Activated T-helper 17 cell treated with anti-CD3 and anti-CD28 coated beads, Interleukin-2, amount 50 U/mL, for 72 hours (primary cell): ENCODE data around the gene RBM4. TPM values are rescaled to one million over a fixed set of nuclear protein-coding genes. Genes with fewer than 3 reads are reported as not detected.

Experiments
- ATAC-seq: fragments of 150-1000 bp; cut with Tn5 transposase; replicated peaks from 2 replicates; pipeline ENCODE4 v1.10.0; 2021; ENCODE audit warnings: mild to moderate bottlenecking, moderate library complexity
- H3K27ac Mint-ChIP-seq: one replicate; pipeline ENCODE4 v1.8.0; 2022; ENCODE audit warnings: mixed read lengths
- H3K27me3 Mint-ChIP-seq: one replicate; pipeline ENCODE4 v1.8.0; 2022; ENCODE audit warnings: mixed read lengths
- H3K36me3 Mint-ChIP-seq: one replicate; pipeline ENCODE4 v1.8.0; 2022; ENCODE audit warnings: low read depth, mild to moderate bottlenecking, mixed read lengths
- H3K4me1 Mint-ChIP-seq: one replicate; pipeline ENCODE4 v1.8.0; 2022; ENCODE audit warnings: mixed read lengths
- H3K4me3 Mint-ChIP-seq: one replicate; pipeline ENCODE4 v1.8.0; 2022; ENCODE audit warnings: mild to moderate bottlenecking, mixed read lengths
- H3K9me3 Mint-ChIP-seq: one replicate; pipeline ENCODE4 v1.8.0; 2022; ENCODE audit warnings: mixed read lengths
- total RNA-seq, 2 donors: library from RNA; stranded (reverse); gene quantifications; one replicate each; pipeline ENCODE4 v1.2.3, GENCODE V29; 2022

Gene RBM4
- total RNA-seq, 2 donors from 2014 or later = 92.4 to 94.0 TPM

GRCh38 chr11:66653123-66653522, 14.6 kb downstream of the RBM4 start:
- H3K4me1 Mint-ChIP-seq = peaks cover 10% of the 10 kb centered on the region
- H3K27ac Mint-ChIP-seq = peak overlapping the region; percentile 16
- H3K36me3 Mint-ChIP-seq = peaks cover 95% of the 10 kb centered on the region
- H3K9me3 Mint-ChIP-seq = no peaks in the 10 kb centered on the region
- H3K27me3 Mint-ChIP-seq = no peaks in the 10 kb centered on the region
- peak; percentile 74 for ATAC-seq
- H3K4me3 Mint-ChIP-seq = no peak overlapping the region

GRCh38 chr11:66659763-66660162, 21.3 kb downstream of the RBM4 start:
- no peaks in the 10 kb centered on the region for H3K9me3 Mint-ChIP-seq
- H3K4me3 Mint-ChIP-seq = no peak overlapping the region
- no peaks in the 10 kb centered on the region for H3K27me3 Mint-ChIP-seq
- H3K4me1 Mint-ChIP-seq = peaks cover 5% of the 10 kb centered on the region
- no peak for ATAC-seq
- H3K36me3 Mint-ChIP-seq = peaks cover 93% of the 10 kb centered on the region
- peak overlapping the region; percentile 34 for H3K27ac Mint-ChIP-seq

GRCh38 chr11:66663741-66664296, 25.3 kb downstream of the RBM4 start:
- Mint-ChIP-seq H3K9me3 (no peaks in the 10 kb centered on the region), H3K4me3 (no peak overlapping the region), H3K36me3 (peaks cover 95% of the 10 kb centered on the region), H3K27ac (no peak overlapping the region), H3K27me3 (no peaks in the 10 kb centered on the region), H3K4me1 (peaks cover 10% of the 10 kb centered on the region)
- no peak for ATAC-seq

GRCh38 chr11:66665369-66665768, 26.9 kb downstream of the RBM4 start:
- Mint-ChIP-seq H3K36me3 (peaks cover 93% of the 10 kb centered on the region), H3K9me3 (no peaks in the 10 kb centered on the region), H3K4me1 (peaks cover 10% of the 10 kb centered on the region), H3K4me3 (no peak overlapping the region), H3K27me3 (no peaks in the 10 kb centered on the region), H3K27ac (no peak overlapping the region)
- no peak for ATAC-seq

- Mint-ChIP-seq H3K36me3 (peaks cover 76% of the 10 kb centered on the region), H3K4me1 (peaks cover 10% of the 10 kb centered on the region), H3K27ac (no peak overlapping the region), H3K27me3 (no peaks in the 10 kb centered on the region), H3K9me3 (no peaks in the 10 kb centered on the region), H3K4me3 (no peak overlapping the region)
- ATAC-seq = no peak
These were observed 32.3 kb downstream of the RBM4 start for GRCh38 chr11:66670816-66671215.

- H3K4me3 Mint-ChIP-seq = peak overlapping the region; percentile 97
- peaks cover 56% of the 10 kb centered on the region for H3K36me3 Mint-ChIP-seq
- no peaks in the 10 kb centered on the region for H3K9me3 Mint-ChIP-seq
- ATAC-seq = no peak
- no peaks in the 10 kb centered on the region for H3K27me3 Mint-ChIP-seq
- peak overlapping the region; percentile 26 for H3K27ac Mint-ChIP-seq
- peaks cover 12% of the 10 kb centered on the region for H3K4me1 Mint-ChIP-seq
These were observed 36.6 kb downstream of the RBM4 start for GRCh38 chr11:66674964-66675602.

- Mint-ChIP-seq H3K36me3 (peaks cover 45% of the 10 kb centered on the region), H3K4me3 (peak overlapping the region; percentile 97), H3K4me1 (peaks cover 12% of the 10 kb centered on the region), H3K27ac (peak overlapping the region; percentile 100), H3K27me3 (no peaks in the 10 kb centered on the region), H3K9me3 (no peaks in the 10 kb centered on the region)
- no peak for ATAC-seq
These were observed 37.9 kb downstream of the RBM4 start for GRCh38 chr11:66676282-66676919.

- Mint-ChIP-seq H3K9me3 (no peaks in the 10 kb centered on the region), H3K27ac (peak overlapping the region; percentile 100), H3K27me3 (no peaks in the 10 kb centered on the region), H3K36me3 (peaks cover 44% of the 10 kb centered on the region), H3K4me3 (peak overlapping the region; percentile 97), H3K4me1 (peaks cover 12% of the 10 kb centered on the region)
- no peak for ATAC-seq
These were observed 38.6 kb downstream of the RBM4 start for GRCh38 chr11:66676931-66677598.

- H3K36me3 Mint-ChIP-seq = peaks cover 41% of the 10 kb centered on the region
- peak within 1 kb of the TSS; percentile 97 for H3K4me3 Mint-ChIP-seq
- H3K27ac Mint-ChIP-seq = peak within 1 kb of the TSS; percentile 100
- H3K27me3 Mint-ChIP-seq = no peaks in the 10 kb centered on the region
- H3K9me3 Mint-ChIP-seq = no peaks in the 10 kb centered on the region
- peak; percentile 93 for ATAC-seq
- H3K4me1 Mint-ChIP-seq = peaks cover 12% of the 10 kb centered on the region
These were observed 39.3 kb downstream of the RBM4 start, which contains the start of gene RBM4B for GRCh38 chr11:66677599-66678375. RBM4B (minus strand) TSS chr11:66677887; CDS start chr11:66677079, 808 bp downstream.

- Mint-ChIP-seq H3K36me3 (peaks cover 20% of the 10 kb centered on the region), H3K4me3 (no peak overlapping the region), H3K4me1 (peaks cover 4% of the 10 kb centered on the region), H3K27ac (no peak overlapping the region), H3K9me3 (no peaks in the 10 kb centered on the region), H3K27me3 (no peaks in the 10 kb centered on the region)
- ATAC-seq = no peak
These were observed 42.6 kb downstream of the RBM4 start for GRCh38 chr11:66680966-66681645.

GRCh38 chr11:66683877-66684276, 45.4 kb downstream of the RBM4 start:
- H3K9me3 Mint-ChIP-seq = no peaks in the 10 kb centered on the region
- no peaks in the 10 kb centered on the region for H3K36me3 Mint-ChIP-seq
- no peak overlapping the region for H3K27ac Mint-ChIP-seq
- no peaks in the 10 kb centered on the region for H3K27me3 Mint-ChIP-seq
- no peak for ATAC-seq
- no peak overlapping the region for H3K4me3 Mint-ChIP-seq
- H3K4me1 Mint-ChIP-seq = no peaks in the 10 kb centered on the region

GRCh38 chr11:66684635-66685034, 46.1 kb downstream of the RBM4 start:
- no peaks in the 10 kb centered on the region for H3K27me3 Mint-ChIP-seq
- H3K4me1 Mint-ChIP-seq = no peaks in the 10 kb centered on the region
- no peak for ATAC-seq

GRCh38 chr11:66685276-66686099, 47.0 kb downstream of the RBM4 start:
- H3K4me3 Mint-ChIP-seq = no peak overlapping the region
- H3K27ac Mint-ChIP-seq = no peak overlapping the region
- no peaks in the 10 kb centered on the region for H3K27me3 Mint-ChIP-seq
- ATAC-seq = no peak
- no peaks in the 10 kb centered on the region for H3K36me3 Mint-ChIP-seq
- no peaks in the 10 kb centered on the region for H3K4me1 Mint-ChIP-seq
- no peaks in the 10 kb centered on the region for H3K9me3 Mint-ChIP-seq

More at GRCh38 chr11:66684635-66685034, 46.1 kb downstream of the RBM4 start:
- H3K4me3 Mint-ChIP-seq = no peak overlapping the region
- no peaks in the 10 kb centered on the region for H3K9me3 Mint-ChIP-seq
- H3K27ac Mint-ChIP-seq = no peak overlapping the region
- H3K36me3 Mint-ChIP-seq = no peaks in the 10 kb centered on the region
